Measurements from ENCODE around the gene PKD1.

- no peak for TF ChIP-seq POLR2AphosphoS5 (IDR thresholded peaks at IDR 0.05; ENCODE audit: low read depth, low read length)
- TF ChIP-seq POLR2A (IDR thresholded peaks at IDR 0.05; ENCODE audit: low read depth, low read length), result no peak
Observed at GRCh38 chr16:2061526-2061925, 74.2 kb downstream of the PKD1 start.

Data from GM12892 (cell line).